Endothelial cell (in vitro differentiated cells): ENCODE measurements around the gene CYP24A1. TPM values are rescaled to one million over a fixed set of nuclear protein-coding genes. Genes with fewer than 3 reads are reported as not detected.

ENCODE experiments used
- DNase-seq: peaks from one replicate; pipeline ENCODE4 v3.0.0; 2021; ENCODE audit warnings: low spot score
- H3K27ac Mint-ChIP-seq: one replicate; pipeline ENCODE4 v1.8.0; 2021; ENCODE audit warnings: mixed read lengths, inconsistent platforms; ENCODE audit not compliant: unreplicated experiment
- H3K27me3 Mint-ChIP-seq: one replicate; pipeline ENCODE4 v1.8.0; 2021; ENCODE audit warnings: mild to moderate bottlenecking, moderate library complexity, mixed read lengths, inconsistent platforms; ENCODE audit not compliant: unreplicated experiment
- H3K36me3 Mint-ChIP-seq: one replicate; pipeline ENCODE4 v1.8.0; 2021; ENCODE audit warnings: mild to moderate bottlenecking, low read depth, mixed read lengths, inconsistent platforms; ENCODE audit not compliant: unreplicated experiment
- H3K4me1 Mint-ChIP-seq: one replicate; pipeline ENCODE4 v1.8.0; 2021; ENCODE audit warnings: mild to moderate bottlenecking, mixed read lengths, inconsistent platforms; ENCODE audit not compliant: unreplicated experiment
- H3K4me3 Mint-ChIP-seq: one replicate; pipeline ENCODE4 v1.8.0; 2021; ENCODE audit warnings: mild to moderate bottlenecking, mixed read lengths, inconsistent platforms; ENCODE audit not compliant: unreplicated experiment
- H3K9me3 Mint-ChIP-seq: one replicate; pipeline ENCODE4 v1.8.0; 2021; ENCODE audit warnings: mixed read lengths, inconsistent platforms; ENCODE audit not compliant: unreplicated experiment
- total RNA-seq: library from RNA; stranded (reverse); fragmentation: NEBNext Ultra II Directional; extraction: Animal tissue kit (Norgen Biotek cat#: 25700); gene quantifications from one replicate; pipeline ENCODE4 v1.2.1, GENCODE V29; 2021; ENCODE audit not compliant: unreplicated experiment
- TF ChIP-seq, protein P1 (sequence below): fragments of 200-600 bp; sonication (generic); IDR thresholded peaks from one replicate; pipeline ENCODE4 v1.5.0; 2021; ENCODE audit warnings: antibody characterized with exemption; ENCODE audit not compliant: unreplicated experiment

The CYP24A1 gene
- total RNA-seq, 1 donor from 2014 or later: not detected

DNA sequence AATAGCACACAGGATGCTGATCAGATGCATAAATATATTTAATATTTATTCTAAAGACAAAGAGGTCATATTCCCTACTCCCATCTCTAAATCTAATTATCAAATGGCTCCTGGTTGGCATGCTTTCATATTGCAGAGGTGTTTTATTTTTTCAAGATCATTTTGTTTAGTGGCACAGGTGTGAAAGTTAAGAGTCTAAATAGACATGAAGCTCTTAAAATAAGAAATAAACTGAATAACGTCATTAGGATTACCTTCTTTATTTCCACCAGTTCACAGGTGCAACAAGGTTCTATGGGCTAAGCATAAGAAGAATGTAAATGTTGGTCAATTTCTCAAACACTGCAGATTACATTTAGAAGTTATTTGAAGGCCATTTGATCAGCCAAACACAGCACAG lies 7.1 kb upstream of the CYP24A1 start:
- Mint-ChIP-seq H3K9me3 (no peaks in the 10 kb centered on the region), H3K4me3 (no peak overlapping the region), H3K4me1 (no peaks in the 10 kb centered on the region), H3K27ac (no peak overlapping the region), H3K36me3 (no peaks in the 10 kb centered on the region), H3K27me3 (peaks cover 4% of the 10 kb centered on the region)
- DNase-seq: no peak
- TF ChIP-seq, protein P1, sequence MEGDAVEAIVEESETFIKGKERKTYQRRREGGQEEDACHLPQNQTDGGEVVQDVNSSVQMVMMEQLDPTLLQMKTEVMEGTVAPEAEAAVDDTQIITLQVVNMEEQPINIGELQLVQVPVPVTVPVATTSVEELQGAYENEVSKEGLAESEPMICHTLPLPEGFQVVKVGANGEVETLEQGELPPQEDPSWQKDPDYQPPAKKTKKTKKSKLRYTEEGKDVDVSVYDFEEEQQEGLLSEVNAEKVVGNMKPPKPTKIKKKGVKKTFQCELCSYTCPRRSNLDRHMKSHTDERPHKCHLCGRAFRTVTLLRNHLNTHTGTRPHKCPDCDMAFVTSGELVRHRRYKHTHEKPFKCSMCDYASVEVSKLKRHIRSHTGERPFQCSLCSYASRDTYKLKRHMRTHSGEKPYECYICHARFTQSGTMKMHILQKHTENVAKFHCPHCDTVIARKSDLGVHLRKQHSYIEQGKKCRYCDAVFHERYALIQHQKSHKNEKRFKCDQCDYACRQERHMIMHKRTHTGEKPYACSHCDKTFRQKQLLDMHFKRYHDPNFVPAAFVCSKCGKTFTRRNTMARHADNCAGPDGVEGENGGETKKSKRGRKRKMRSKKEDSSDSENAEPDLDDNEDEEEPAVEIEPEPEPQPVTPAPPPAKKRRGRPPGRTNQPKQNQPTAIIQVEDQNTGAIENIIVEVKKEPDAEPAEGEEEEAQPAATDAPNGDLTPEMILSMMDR: no peak

DNA sequence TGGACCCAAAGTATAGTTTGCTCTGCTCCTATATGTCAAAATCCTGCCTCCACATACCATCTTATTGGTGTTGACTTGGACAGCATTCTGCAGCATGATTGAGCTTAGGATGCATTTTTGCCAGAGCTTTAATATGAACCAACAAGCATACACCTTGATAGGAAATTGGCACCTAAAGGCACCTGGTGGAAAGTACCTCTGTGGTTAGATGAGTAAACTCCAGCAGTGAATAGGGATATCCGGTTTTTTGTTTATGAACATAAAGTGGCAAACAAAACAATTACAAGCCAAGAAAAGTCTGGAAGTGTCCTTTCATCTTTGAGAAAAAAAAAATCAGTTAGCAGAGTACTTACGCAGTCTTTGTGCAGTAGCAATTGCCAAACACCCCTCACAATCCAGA lies 6.2 kb upstream of the CYP24A1 start:
- DNase-seq: no peak
- H3K9me3 Mint-ChIP-seq: no peaks in the 10 kb centered on the region
- no peak overlapping the region for H3K27ac Mint-ChIP-seq
- H3K4me3 Mint-ChIP-seq: no peak overlapping the region
- H3K36me3 Mint-ChIP-seq: no peaks in the 10 kb centered on the region
- TF ChIP-seq, protein P1: no peak
- H3K27me3 Mint-ChIP-seq: peaks cover 5% of the 10 kb centered on the region
- no peaks in the 10 kb centered on the region for H3K4me1 Mint-ChIP-seq

DNA sequence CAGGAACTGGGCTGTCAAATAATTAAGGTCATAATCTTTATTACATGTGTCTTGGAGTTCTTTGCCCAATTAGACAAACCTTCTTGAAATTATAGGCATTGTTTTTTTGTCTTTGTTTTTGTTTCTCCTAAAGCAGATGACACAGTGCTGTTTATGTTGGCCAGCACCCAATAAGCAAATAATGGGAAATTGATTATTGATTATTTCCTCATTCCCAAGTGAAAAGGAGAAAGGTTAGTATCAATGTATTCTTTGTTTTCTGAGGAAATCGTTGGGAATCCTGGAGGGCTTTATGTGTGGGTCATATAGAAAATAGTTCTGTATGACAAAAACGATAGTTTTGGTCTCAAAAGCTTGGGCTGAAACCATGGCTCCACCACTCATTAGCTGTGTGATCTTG lies 4.5 kb upstream of the CYP24A1 start:
- no peak for DNase-seq
- Mint-ChIP-seq H3K27ac (no peak overlapping the region), H3K27me3 (peaks cover 14% of the 10 kb centered on the region), H3K9me3 (no peaks in the 10 kb centered on the region), H3K4me1 (peaks cover 6% of the 10 kb centered on the region), H3K36me3 (no peaks in the 10 kb centered on the region), H3K4me3 (no peak overlapping the region)
- TF ChIP-seq, protein P1: no peak

DNA sequence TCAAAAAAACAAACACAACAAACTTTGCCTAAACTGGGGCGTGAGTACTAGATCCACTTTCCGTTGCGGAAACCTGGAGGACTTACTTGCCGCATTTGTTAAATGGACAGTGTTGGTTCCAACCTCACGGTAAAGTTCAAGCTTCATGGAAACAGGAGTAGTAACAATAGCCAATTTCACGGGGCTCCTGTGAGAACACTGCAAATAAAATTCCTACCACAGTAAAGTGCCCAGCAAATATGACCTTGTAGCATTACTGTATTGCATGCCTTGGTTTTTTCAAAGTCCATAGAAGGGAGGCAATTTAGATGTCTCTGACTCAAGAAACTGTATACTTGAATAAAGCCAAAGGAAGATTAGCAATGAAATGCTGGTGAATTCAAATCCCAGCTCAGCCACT lies 3.6 kb upstream of the CYP24A1 start:
- Mint-ChIP-seq H3K9me3 (no peaks in the 10 kb centered on the region), H3K4me1 (peaks cover 6% of the 10 kb centered on the region), H3K36me3 (no peaks in the 10 kb centered on the region), H3K27me3 (peaks cover 13% of the 10 kb centered on the region), H3K27ac (no peak overlapping the region), H3K4me3 (no peak overlapping the region)
- DNase-seq: no peak
- TF ChIP-seq, protein P1: no peak

DNA sequence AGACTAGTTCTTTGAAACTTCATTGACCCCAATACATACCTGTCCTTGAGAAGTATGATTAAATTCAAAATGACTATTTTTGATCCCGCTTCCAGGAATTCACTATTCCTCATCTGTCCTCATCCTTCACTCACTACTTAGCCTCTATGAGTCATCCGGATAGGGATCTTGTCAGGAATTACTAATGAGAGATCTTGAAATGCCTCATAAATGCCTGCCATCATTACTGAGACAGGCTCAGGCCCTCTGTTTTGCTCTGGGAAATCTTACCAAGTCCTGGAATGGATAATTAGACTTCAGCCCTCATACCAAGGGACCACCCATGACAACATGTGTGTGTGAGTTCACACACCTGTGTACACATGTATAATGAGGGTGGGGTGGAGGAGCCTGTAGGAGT lies 2.8 kb upstream of the CYP24A1 start:
- no peaks in the 10 kb centered on the region for H3K36me3 Mint-ChIP-seq
- DNase-seq: no peak
- H3K9me3 Mint-ChIP-seq: no peaks in the 10 kb centered on the region
- peaks cover 6% of the 10 kb centered on the region for H3K4me1 Mint-ChIP-seq
- peaks cover 19% of the 10 kb centered on the region for H3K27me3 Mint-ChIP-seq
- TF ChIP-seq, protein P1: no peak
- no peak overlapping the region for H3K27ac Mint-ChIP-seq
- H3K4me3 Mint-ChIP-seq: no peak overlapping the region
